Uterus (tissue), 2 donors: ENCODE data around the gene AFG1L.
A peak's percentile ranks its signal among the peaks of the same experiment; 100 is the strongest.

Source experiments
- CTCF ChIP-seq, 4 experiments: fragments of 200-600 bp in 2 of 4; fragments of 450-650 bp in 2 of 4; sonication (generic) in 2 of 4; IDR thresholded peaks; one replicate each; pipeline ENCODE4 v1.5.1; 2016 to 2019; ENCODE audit warnings: antibody characterized with exemption in 4 of 4, mild to moderate bottlenecking in 2 of 4, moderate library complexity in 1 of 4
- POLR2A ChIP-seq, 2 donors: fragments of 450-650 bp; IDR thresholded peaks; one replicate each; pipeline ENCODE4 v1.6.1; 2016; ENCODE audit warnings: antibody characterized with exemption in 2 of 2, mild to moderate bottlenecking in 1 of 2, moderate library complexity in 1 of 2

DNA sequence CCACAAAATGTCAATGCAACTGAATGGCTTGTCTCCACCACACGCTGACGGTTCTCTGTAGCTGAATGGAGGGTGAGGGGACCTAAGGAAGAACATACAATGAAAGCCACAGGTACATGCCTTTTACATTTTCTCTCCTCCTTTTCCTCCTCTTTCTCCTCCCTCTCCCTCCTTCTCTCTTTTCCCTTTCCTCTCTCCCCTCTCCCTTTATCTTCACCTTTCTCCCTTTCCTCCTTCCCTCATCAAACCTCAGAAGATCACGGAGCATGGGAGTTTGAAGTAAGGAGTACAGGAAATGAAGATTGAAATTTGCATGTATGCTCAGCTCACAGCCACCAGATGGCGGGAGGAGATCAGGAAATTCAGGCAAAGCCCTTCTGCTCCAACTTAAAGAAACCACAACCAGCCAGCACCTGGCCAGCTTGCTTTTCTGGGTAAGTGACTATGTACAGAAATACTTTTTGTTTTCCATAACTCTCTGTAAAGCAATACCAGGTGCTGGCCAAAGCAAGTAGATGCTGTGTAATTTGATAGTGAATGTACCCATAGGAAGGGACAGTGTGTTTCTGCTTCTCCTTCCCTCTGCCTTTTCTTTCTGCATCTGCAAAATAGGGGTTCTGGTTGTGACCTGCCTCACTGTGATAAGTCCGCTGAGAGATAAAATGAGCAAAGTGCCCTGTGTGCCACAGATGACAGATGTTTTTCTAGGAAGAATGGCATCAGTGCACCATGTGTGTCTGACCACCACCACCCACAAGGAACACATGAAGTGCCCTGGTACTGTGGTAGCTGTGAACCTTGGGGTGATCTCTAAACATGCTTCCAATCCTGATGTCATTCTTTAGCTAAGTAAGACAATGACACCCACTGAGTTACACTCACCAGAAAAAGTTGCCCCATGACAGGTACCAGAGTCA is 247.2 kb downstream of the AFG1L start:
- no peak for TF ChIP-seq POLR2A (IDR thresholded peaks at IDR 0.05)
- TF ChIP-seq CTCF (IDR thresholded peaks at IDR 0.05) = peak; percentile 80 to 95 (median 86)
